GM18519 (cell line): ENCODE data around the gene CRYBG2.
"Not testable (repeated sequence)": the region's sequence is repeated elsewhere in the genome, so short reads cannot be mapped to it uniquely, and the experiment has no call there.

ENCODE experiments used
- ATAC-seq: cut with Tn5 transposase; IDR thresholded peaks from one replicate; pipeline ENCODE4 v1.9.1; 2021; ENCODE audit warnings: mild to moderate bottlenecking, moderate library complexity; ENCODE audit not compliant: unreplicated experiment, low FRiP score

The CRYBG2 gene

GRCh38 chr1:26353976-26354820 lies at the start of gene CRYBG2:
TSS of gene CRYBG2 (minus strand) at chr1:26354130. CDS start at chr1:26346657, 7,473 bp downstream.
- no peak for ATAC-seq

DNA sequence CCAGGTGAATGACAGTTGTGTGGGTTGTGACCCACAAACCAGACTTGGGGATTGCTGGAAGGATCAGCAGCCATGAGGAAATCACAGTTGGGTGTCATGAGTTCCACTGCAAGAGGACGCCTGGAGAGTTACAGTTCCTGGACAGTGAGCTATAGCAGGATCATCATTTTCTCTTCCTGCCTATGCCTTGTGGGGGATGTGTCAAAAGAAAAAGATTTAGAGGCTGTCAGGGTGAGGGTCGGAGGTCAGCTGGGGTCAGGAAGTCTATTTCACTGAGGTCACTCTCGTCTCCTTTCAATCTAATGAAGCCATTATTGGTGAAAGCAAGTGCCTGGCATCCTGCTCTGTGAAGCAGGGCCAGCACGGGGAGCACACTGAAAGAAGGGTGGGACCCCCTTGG lies 49.7 kb upstream of the CRYBG2 start:
- no peak for ATAC-seq

DNA sequence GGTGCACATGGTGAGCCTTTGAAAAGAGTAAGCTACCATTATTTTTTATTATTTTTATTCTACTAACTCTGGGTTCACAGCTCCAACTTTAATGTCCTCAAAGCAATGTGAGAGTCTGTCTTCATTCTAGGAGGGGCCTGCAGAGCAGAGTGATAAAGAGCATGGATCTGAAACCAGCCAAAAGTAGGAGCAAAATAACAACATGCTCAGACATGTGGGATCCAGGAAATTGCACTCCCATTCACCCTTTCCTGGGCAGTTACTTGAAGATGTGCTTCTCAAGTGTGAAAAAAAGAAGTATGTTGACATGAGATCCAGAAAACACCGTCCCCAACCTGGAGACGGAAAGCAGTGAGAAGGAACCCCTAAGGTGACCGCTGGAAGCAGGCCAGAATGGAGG lies 48.0 kb upstream of the CRYBG2 start:
- no peak for ATAC-seq

- no peak for ATAC-seq
These were observed 45.1 kb upstream of the CRYBG2 start for GRCh38 chr1:26399034-26399433.

GRCh38 chr1:26395754-26396153 lies 41.8 kb upstream of the CRYBG2 start:
- ATAC-seq: no peak

DNA sequence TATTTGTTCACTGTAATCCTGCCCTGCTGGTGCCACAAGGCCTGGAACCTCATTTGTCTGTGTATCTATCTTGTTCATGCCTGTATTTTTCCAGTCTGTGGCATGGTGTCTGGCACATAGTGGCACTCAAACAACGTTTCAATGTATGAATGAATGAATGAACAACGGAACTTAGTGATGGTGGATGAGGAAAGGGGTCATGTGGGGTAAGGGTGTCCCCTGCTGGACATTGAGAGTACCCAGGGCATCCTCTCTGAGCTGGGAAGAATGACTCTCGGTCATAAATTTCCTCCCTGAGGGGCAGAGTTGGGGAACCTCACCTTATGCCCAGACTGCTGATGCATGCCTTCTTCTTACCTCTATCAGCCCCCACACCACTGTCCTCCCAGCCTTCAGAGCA lies 37.5 kb upstream of the CRYBG2 start:
- ATAC-seq: no peak

- no peak for ATAC-seq
These were observed 35.8 kb upstream of the CRYBG2 start for GRCh38 chr1:26389604-26390247.

DNA sequence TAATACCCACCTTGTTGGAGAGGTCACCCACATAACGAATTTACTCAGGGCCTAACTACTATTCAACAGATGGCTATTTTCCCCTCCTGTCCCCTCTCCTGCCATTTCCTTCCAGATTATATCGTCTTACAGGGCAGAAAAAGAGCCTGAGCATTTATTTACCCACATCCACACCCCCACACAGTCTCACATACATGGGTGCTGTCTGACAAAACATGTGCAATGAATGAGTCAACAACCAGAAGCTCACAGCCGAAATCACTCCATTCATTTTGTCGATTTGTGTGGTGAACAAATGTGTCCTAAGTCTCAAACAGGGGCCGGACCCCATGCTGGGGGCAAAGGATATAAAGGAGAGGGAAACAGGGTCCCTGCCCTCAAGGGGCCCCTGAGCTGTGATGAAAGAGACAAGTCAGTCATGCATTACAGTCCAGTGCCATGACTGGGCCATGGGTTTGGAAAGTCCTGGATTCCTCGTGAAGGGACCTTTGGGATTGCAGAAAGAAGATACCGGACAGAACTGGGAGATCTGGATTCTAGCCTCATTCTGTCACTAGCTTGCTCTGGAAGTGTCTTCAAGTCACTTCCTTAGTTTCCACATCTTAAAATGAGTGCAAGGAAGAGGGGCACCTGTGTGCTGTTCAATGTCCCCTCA lies 35.0 kb upstream of the CRYBG2 start:
- no peak for ATAC-seq

- no peak for ATAC-seq
These were observed 33.5 kb upstream of the CRYBG2 start for GRCh38 chr1:26387447-26387846.

GRCh38 chr1:26385063-26385462 lies 31.1 kb upstream of the CRYBG2 start:
- ATAC-seq: not testable (repeated sequence)

GRCh38 chr1:26384076-26384475 lies 30.1 kb upstream of the CRYBG2 start:
- ATAC-seq: no peak

DNA sequence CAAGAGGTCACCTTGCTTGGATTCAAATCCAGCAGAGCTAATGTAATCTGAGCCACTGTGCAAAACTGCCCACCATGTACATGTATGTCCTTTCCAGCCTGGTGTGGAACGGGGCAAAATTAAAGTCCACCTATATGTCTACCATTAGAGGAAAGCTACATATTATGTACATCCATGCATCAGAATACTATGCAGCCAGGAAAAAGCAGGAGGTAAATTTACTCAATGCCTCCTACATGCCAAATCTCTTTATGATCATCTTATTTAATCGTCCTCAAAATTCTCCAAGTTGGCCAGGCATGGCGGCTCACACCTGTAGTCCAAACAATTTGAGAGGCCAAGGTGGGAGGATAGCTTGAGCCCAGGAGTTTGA lies 24.9 kb upstream of the CRYBG2 start:
- no peak for ATAC-seq

GRCh38 chr1:26378088-26378878 lies 24.4 kb upstream of the CRYBG2 start:
- ATAC-seq: no peak

DNA sequence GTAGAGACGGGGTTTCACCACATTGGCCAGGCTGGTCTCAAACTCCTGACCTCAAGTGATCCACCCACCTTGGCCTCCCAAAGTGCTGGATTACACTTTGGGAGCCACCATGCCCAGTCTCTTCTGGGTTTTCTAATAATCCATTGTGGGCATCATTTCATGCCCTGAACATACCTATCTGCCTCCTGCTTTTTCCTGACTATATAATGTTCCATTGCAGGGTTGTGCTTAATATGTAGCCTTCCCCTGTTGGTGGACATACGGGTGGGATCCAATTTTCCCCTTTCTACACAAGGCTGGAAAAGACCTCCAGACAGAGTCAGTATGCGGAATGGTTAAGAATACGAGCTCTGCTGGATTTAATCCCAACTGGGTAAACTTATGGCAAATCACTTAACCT lies 22.1 kb upstream of the CRYBG2 start:
- no peak for ATAC-seq

- no peak for ATAC-seq
These were observed 21.2 kb upstream of the CRYBG2 start for GRCh38 chr1:26375081-26375480.

- not testable (repeated sequence) for ATAC-seq
These were observed 20.4 kb upstream of the CRYBG2 start for GRCh38 chr1:26374361-26374760.

DNA sequence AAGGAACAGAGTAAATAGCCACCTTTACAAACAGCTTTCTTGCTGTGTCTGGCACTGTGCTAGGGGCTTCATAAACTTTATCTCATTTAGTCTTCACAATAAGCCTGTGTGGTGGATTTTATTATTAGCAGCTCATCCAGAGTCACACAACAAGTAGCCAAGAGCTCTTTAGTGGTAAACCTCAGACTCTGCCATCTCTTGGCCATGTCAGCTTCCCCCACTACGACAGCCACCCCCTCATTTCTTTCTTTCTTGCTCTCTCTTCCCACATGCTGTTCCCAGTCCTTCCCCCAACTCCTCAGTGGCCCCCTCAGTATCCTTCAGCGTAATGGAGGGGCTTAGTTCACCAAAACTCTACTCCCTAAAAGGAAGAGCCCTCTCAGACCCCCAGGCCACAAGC lies 19.9 kb upstream of the CRYBG2 start:
- ATAC-seq: no peak

GRCh38 chr1:26373281-26373680 lies 19.4 kb upstream of the CRYBG2 start:
- no peak for ATAC-seq

- ATAC-seq: not testable (repeated sequence)
These were observed 18.7 kb upstream of the CRYBG2 start, which contains the start of gene ZNF683 for GRCh38 chr1:26372611-26373010. TSS of gene ZNF683 (minus strand) at chr1:26372750. CDS start at chr1:26368571, 4,179 bp downstream.

GRCh38 chr1:26372039-26372438 lies 18.1 kb upstream of the CRYBG2 start:
- no peak for ATAC-seq
